Omental fat pad (tissue), 4 donors: ENCODE data around the gene GPBP1. TPM values are rescaled to one million over a fixed set of nuclear protein-coding genes. Genes with fewer than 3 reads are reported as not detected.

Source experiments
- ATAC-seq: fragments of 150-250 bp; one replicate; pipeline ENCODE4 v1.9.1; 2016; ENCODE audit warnings: mild to moderate bottlenecking, moderate library complexity; ENCODE audit not compliant: low FRiP score
- DNase-seq: peaks from one replicate; pipeline ENCODE4 v3.0.0-alpha.2; 2019; ENCODE audit warnings: low spot score
- CTCF ChIP-seq, 3 donors: fragments of 450-650 bp; IDR thresholded peaks; one replicate each; pipeline ENCODE4 v1.5.1; 2016 to 2017; ENCODE audit warnings: antibody characterized with exemption in 3 of 3, mild to moderate bottlenecking in 3 of 3, moderate library complexity in 2 of 3
- total RNA-seq, 4 donors: library from RNA; depleted of rRNA; stranded (reverse); fragments of >200 nt; gene quantifications; one replicate each; pipeline ENCODE4 v1.1.0, GENCODE V29; 2016

Gene GPBP1
- total RNA-seq, 4 donors from 2014 or later: 56.1 to 99.0 (median 83.3) TPM

DNA sequence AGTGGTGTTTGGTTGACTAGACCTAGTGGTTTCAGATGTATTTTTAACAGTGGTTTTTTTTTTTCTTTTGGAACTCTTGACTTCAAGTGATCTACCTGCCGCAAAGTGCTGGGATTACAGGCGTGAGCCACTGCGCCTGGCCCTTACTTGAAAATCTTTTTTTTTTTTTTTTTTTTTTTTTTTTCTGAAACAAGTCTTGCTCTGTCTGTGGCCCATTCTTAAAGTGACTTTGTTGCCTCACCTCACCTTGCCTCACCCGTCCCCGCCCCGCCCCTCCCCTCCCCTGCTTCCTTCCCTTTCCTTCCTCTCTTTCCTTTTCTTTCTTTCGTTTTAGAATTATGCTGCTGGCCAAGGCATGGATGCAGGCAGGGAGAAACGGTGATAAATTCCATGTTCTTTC, 26.0 kb downstream of the GPBP1 start:
- ATAC-seq (no peak), DNase-seq (no peak)
- TF ChIP-seq CTCF (IDR thresholded peaks at IDR 0.05): no peak

- DNase-seq (no peak), ATAC-seq (no peak)
- TF ChIP-seq CTCF (IDR thresholded peaks at IDR 0.05): no peak
Observed at GRCh38 chr5:57202811-57203210, 29.0 kb downstream of the GPBP1 start.

DNA sequence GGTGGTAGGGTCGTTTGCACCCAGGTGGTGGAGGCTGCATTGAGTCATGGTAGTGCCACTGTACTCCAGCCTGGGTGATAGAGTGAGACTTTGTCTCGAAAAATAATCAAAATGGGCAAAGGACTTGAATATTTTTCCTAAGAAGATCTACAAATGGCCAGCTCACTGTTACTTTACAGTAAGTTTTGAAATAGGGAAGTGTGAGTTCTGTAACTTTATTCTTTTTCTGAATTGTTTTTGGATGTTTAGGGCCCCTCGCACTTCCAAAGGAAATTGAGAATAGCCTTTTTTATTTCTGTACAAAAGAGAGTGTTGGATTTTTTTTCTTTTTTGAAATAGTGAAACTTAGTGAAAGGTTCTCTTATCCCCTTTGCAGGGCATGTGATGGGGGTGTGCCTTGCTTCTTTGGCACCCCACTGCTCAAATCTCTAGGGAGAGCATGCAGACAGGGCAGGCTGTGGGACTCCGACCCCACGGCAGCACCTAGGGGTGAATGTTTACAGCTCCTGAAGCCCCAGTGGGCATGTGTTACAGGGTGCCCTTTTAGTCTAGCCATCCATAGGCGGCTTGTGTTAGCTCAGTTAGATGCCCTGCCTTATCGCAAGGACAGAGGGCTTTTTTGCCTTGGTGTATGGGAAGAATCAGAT, 33.3 kb downstream of the GPBP1 start:
- TF ChIP-seq CTCF (IDR thresholded peaks at IDR 0.05): no peak
- DNase-seq (no peak), ATAC-seq (no peak)

GRCh38 chr5:57207681-57208080, 33.8 kb downstream of the GPBP1 start:
- no peak for TF ChIP-seq CTCF (IDR thresholded peaks at IDR 0.05)
- no peak for DNase-seq
- ATAC-seq: no peak

GRCh38 chr5:57209316-57210040, 35.6 kb downstream of the GPBP1 start:
- ATAC-seq: no peak
- no peak for TF ChIP-seq CTCF (IDR thresholded peaks at IDR 0.05)
- no peak for DNase-seq

GRCh38 chr5:57210633-57211032, 36.8 kb downstream of the GPBP1 start:
- ATAC-seq (no peak), DNase-seq (no peak)
- TF ChIP-seq CTCF (IDR thresholded peaks at IDR 0.05): no peak

- no peak for TF ChIP-seq CTCF (IDR thresholded peaks at IDR 0.05)
- DNase-seq (no peak), ATAC-seq (no peak)
Observed at GRCh38 chr5:57211039-57211438, 37.2 kb downstream of the GPBP1 start.
